NCI-H774 (cell line): ENCODE results near the gene DCAF7.

ENCODE experiments used
- DNase-seq: peaks from one replicate; lab custom pipeline; 2025; lab: John Stamatoyannopoulos, UW

Gene DCAF7

DNA sequence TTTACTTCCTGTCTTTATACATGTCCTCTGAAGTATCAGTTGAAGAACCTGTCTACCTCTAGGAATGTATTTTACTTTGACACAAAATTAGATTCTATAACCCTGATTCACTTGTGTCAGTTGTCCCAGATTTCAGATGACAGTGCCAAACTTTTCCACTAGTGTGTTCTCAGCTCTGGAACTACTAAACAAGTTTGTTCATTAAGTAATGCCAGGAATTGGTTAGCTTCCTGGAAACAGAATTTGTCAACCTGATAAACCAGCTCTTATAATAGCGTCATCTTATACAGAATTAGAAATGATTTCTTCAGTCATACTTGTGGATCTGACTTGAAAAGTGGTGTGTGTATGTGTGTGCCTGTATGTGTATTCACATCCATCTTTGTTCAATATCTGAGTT lies 79.3 kb downstream of the DCAF7 start:
- no peak for DNase-seq

DNA sequence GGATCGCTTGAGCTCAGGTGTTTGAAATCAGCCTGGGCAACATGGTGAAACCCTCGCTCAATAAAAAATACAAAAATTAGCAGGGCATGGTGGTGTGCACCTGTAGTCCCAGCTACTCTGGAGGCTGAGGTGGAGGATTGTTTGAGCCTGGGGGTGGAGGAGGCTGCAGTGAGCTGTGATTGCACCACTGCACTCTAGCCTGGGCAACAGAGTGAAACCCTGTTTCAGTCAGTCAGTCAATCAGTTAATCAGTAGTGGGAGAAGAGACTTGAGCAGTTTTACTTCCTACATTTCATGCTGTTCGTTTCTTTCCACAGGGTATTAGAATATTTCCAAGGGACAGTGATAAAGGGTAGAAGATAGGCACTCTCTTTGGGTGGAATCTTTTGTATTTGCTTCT lies 80.8 kb downstream of the DCAF7 start:
- DNase-seq, result no peak

DNA sequence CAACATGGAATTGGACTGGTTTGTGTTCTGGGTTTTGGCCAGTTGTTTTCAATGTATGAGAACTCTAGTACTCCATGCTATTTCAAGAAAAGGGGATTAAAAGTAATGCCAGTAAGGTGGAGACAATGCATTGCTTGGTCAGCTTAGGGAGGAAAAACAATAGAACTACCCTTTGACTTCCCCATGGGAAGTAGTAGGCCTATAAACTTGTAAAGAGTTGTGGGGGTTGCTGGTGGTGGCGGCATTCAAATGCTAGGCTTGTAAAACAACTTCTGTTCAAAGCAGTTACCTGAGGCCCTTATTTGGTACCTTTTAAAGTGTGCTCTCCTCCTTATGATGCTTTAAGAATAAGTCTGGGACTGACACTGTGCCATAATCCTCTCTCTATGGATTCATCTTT lies 81.3 kb downstream of the DCAF7 start:
- no peak for DNase-seq

DNA sequence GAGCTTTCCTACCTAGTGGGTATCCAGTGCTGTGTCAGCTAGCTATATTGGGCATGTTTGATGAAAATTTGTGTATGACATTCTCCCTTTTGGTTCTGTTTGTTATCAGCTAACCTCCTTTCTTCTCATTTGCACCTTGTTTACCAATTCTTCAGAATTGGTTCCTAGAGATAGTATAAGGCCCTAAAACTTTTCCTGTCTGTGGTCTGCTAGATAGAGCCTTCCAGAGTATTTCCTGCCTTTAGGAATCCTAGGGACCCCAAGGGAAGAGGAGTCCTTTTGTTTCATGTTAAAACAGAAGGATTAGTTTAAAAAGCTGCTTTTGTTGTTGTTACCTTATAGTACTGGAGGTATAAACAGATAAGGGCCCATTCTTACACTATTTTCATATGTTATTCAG lies 83.5 kb downstream of the DCAF7 start:
- DNase-seq, result no peak

DNA sequence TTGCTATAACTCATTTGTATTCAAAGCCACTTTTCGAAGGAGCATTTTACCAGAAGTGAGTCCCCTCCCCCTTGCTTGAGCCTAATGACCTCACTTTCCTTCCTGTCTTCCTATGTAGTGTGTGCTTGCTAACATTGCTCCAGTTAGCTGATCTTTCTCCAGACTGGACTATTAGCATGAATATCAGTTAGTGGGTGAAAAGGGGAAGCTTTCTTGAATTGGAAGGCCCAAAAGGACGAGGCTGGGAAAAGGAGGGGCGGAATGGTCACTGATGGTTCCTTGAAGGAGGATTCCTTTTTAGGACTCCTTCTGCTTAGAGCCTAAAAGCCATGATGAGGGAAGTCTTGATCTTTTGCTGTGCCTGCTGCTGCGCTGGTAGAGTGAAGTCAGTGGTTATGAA lies 83.9 kb downstream of the DCAF7 start:
- no peak for DNase-seq

DNA sequence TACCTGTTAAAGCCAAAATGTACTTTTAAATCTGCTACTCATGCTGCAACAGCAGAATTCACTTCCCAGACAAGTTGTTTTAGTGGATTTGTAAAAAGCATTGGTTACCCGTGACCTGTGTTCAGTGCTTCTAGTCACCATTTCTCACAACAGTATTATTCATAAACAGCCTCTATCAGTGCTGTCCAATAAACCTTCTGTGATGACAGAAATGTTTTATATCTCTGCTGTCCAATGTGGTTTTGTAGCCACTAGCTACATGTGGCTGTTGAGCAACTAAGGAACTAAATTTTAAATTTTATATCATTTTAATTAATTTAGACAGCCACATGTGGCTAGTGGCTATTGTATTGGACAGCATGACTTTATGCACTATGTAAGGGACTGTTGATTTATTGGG lies 84.5 kb downstream of the DCAF7 start:
- DNase-seq, result no peak

DNA sequence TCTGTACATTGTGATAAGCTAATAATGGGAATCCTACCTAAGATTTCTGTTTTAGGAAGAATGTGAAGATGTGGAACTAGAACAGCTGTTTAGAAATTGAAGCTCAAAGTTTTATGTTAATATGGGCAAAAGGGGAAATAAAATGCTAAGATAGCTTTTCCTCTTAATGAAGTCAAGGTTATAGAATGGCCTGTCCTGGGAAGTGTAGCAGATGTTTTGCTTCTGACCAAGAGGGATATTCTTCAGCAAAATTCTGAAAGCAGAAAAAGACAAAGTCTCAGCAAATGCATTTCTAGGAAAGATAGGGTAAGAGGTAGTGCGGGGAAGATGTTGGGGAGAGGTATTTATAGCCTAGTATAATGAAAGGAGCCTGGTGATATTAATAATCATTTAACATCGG lies 85.0 kb downstream of the DCAF7 start:
- DNase-seq, result no peak

DNA sequence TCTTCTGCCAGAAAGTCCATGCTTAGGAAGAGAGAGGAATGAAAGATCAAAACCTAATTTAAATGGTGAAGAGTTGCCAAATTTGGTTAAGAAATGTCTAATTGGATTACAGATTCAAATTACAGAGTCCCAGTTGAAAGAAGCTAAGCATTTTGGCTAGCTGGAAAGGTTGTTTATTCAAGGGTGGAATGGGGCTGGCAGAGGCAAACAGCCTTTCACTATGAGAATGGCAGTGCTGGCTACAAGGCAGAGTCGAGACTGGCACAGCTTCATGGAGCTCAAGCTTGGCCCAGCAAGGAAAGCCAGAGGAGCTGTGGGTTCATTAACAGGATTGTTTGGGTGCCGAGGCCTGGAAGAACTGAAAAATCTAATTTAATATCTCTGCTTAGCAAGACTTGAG lies 85.5 kb downstream of the DCAF7 start:
- DNase-seq, result no peak

DNA sequence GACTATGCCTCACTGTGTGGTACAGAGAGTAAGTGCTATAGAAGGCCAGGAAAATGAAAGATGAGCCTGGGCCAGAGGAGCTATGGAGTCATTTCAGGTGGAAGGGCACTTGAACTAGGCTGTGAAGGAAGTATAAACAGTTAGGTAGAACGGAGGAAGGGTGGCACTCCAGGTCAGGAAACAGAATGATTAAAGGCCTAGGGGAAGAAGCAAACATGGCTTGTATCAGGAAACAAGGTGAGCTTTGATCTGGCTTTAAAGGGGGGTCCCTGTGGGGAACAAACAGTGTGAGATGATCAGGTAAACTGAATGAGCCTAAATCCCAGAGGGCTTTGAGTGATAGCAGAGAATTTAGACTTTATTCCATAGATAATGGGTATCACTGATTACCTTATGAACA lies 88.8 kb downstream of the DCAF7 start:
- no peak for DNase-seq

DNA sequence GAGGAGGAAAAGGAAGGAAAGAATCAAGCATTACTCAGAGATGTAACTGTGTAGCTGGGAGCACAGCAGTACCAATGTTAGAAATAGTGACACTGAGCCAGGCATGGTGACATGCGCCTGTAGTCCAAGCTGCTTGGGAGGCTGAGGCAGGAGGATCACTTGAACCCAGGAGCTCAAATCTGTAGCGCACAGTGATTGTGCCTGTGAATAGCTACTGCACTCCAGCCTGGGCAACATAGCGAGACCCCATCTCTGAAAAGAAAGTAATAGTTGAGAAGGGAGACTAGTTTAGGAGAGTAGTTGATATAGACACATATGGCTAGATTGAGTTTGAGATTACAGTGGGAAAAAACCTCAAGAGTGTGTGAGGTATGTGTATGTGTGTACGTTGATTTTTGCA lies 89.8 kb downstream of the DCAF7 start:
- no peak for DNase-seq

DNA sequence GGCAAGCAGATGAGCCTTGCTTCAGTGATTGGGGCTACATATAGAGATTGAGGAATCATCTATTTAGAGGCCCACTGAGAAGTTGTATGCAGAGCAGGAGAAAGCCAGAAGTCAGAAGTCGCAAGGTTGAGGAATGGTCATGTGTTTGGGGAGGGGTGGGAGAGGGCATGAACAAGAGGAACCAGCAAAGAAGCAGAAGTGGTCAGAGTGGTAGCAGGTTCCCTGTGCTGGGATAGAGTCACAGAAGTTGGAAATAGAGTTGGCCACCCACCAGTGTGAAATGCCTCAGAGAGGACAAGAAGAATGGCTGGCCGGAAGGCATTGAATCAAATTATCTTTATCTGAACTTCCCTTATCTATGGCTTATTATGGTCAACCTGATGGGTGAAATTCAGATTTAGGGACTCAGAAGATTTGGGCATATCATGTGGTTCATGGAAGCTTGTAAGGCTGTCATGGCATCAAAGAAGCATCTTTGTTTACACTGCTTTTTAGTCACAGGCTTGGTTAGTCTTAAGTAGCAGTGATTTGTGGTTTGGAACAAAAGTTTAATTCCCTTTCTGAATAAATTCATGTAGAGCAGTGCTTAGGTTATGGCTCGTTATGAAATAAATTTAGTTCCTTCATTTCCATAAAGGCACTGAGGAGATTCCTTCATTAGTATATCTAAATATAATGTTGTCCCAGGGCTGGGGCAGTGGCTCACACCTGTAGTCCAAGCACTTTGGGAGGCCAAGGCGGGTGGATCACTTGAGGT lies 91.6 kb downstream of the DCAF7 start:
- DNase-seq, result no peak
